SK-N-SH (cell line): ENCODE measurements around the gene NID1. TPM values are rescaled to one million over a fixed set of nuclear protein-coding genes. Genes with fewer than 3 reads are reported as not detected.

Experiments used
- CTCF ChIA-PET: fragments of 300-600, 350-600 bp; formaldehyde crosslinking; extraction: SDS; loops from one replicate; lab custom pipeline; 2021; lab: Yijun Ruan, JAX
- POLR2A ChIA-PET: fragments of 350-600 bp; sonication (Branson Sonifier 250); formaldehyde crosslinking; extraction: SDS; loops from one replicate; lab custom pipeline; 2020; ENCODE audit warnings: antibody characterized with exemption, inconsistent platforms; lab: Yijun Ruan, JAX
- DNase-seq: peaks from one replicate; pipeline ENCODE4 v3.0.0; 2012
- H2AFZ ChIP-seq: fragments of 200-600 bp; sonication (generic); 2 replicates; pipeline ENCODE4 v1.8.1; 2016; ENCODE audit warnings: antibody characterized with exemption, mild to moderate bottlenecking, low read depth
- H3F3A ChIP-seq: fragments of 200-600 bp; sonication (generic); replicated peaks from 2 replicates; pipeline ENCODE3; 2016; ENCODE audit warnings: antibody characterized with exemption, mild to moderate bottlenecking; ENCODE audit not compliant: insufficient read depth
- H3K27ac ChIP-seq, 2 experiments: fragments of 200-500 bp in 1 of 2; fragments of 200-600 bp in 1 of 2; sonication (Bioruptor generic) in 1 of 2; sonication (generic), shearing (Covaris generic) in 1 of 2; 2 replicates each; pipeline versions ENCODE4 v1.5.1 to v1.6.1; 2014 to 2016; ENCODE audit warnings: low read depth in 2 of 2, inconsistent platforms in 1 of 2, low read length in 1 of 2, mild to moderate bottlenecking in 1 of 2, mixed read lengths in 1 of 2
- H3K27me3 ChIP-seq: fragments of 200-600 bp; sonication (generic), shearing (Covaris generic); 2 replicates; pipeline ENCODE4 v1.6.1; 2016; ENCODE audit warnings: mixed run types; ENCODE audit not compliant: insufficient read depth
- H3K36me3 ChIP-seq, 2 experiments: fragments of 200-500 bp in 1 of 2; fragments of 200-600 bp in 1 of 2; sonication (Bioruptor generic) in 1 of 2; sonication (generic) in 1 of 2; replicated peaks in 1 of 2; 2 replicates each; pipeline versions ENCODE3 to v1.5.1; 2014 to 2016; ENCODE audit warnings: low read length in 1 of 2, mild to moderate bottlenecking in 1 of 2; ENCODE audit not compliant: insufficient read depth in 2 of 2, control insufficient read depth in 1 of 2
- H3K4me1 ChIP-seq, 2 experiments: fragments of 200-500 bp in 1 of 2; fragments of 200-600 bp in 1 of 2; sonication (Bioruptor generic) in 1 of 2; sonication (generic), shearing (Covaris generic) in 1 of 2; 2 replicates each; pipeline versions ENCODE4 v1.5.1 to v1.6.1; 2014 to 2016; ENCODE audit warnings: low read depth in 1 of 2, low read length in 1 of 2, mixed run types in 1 of 2; ENCODE audit not compliant: insufficient read depth in 2 of 2, control insufficient read depth in 1 of 2
- H3K4me2 ChIP-seq: fragments of 200-600 bp; sonication (generic), shearing (Covaris generic); 2 replicates; pipeline ENCODE4 v1.6.1; 2017; ENCODE audit warnings: mixed run types
- H3K4me3 ChIP-seq, 2 experiments: fragments of 200-500 bp in 1 of 2; fragments of 200-600 bp in 1 of 2; sonication (Bioruptor generic) in 1 of 2; sonication (generic), shearing (Covaris generic) in 1 of 2; 2 replicates each; pipeline versions ENCODE4 v1.5.1 to v1.8.1; 2014 to 2016; ENCODE audit warnings: low read depth in 2 of 2, inconsistent platforms in 1 of 2, low read length in 1 of 2, mild to moderate bottlenecking in 1 of 2, mixed read lengths in 1 of 2, moderate library complexity in 1 of 2
- H3K79me2 ChIP-seq: fragments of 200-600 bp; sonication (generic); 2 replicates; pipeline ENCODE4 v1.8.1; 2017; ENCODE audit warnings: mild to moderate bottlenecking; ENCODE audit not compliant: insufficient read depth
- H3K9ac ChIP-seq: fragments of 200-600 bp; sonication (generic); 2 replicates; pipeline ENCODE4 v1.6.1; 2017; ENCODE audit warnings: mixed run types
- H3K9me2 ChIP-seq: fragments of 200-600 bp; sonication (generic); 2 replicates; pipeline ENCODE4 v1.6.1; 2017; ENCODE audit warnings: mixed run types
- H3K9me3 ChIP-seq: fragments of 200-600 bp; sonication (generic); 2 replicates; pipeline ENCODE4 v1.6.1; 2017; ENCODE audit warnings: mixed run types, mild to moderate bottlenecking, moderate library complexity
- H4K20me1 ChIP-seq: fragments of 200-600 bp; sonication (generic); 2 replicates; pipeline ENCODE4 v1.6.1; 2017; ENCODE audit warnings: mild to moderate bottlenecking, mixed run types; ENCODE audit not compliant: insufficient read depth
- CTCF ChIP-seq: fragments of 200-600 bp; sonication (generic); IDR thresholded peaks from 2 replicates; pipeline ENCODE4 v1.6.1; 2017; ENCODE audit warnings: antibody characterized with exemption, mild to moderate bottlenecking, moderate library complexity
- EZH2phosphoT487 ChIP-seq: fragments of 200-600 bp; sonication (generic); IDR thresholded peaks from 2 replicates; pipeline ENCODE4 v1.6.1; 2017; ENCODE audit warnings: low read depth, mixed run types, mild to moderate bottlenecking, antibody characterized with exemption, moderate library complexity, borderline replicate concordance
- FOXJ3 ChIP-seq: sonication (generic); formaldehyde crosslinking; IDR thresholded peaks from 2 replicates; pipeline ENCODE4 v1.5.1; 2020; ENCODE audit warnings: mild to moderate bottlenecking, missing genetic modification reagents
- GABPA ChIP-seq: IDR thresholded peaks from 2 replicates; pipeline ENCODE4 v1.4.0; 2012; ENCODE audit warnings: low read depth, mild to moderate bottlenecking
- GATA2 ChIP-seq: sonication (generic); formaldehyde crosslinking; IDR thresholded peaks from 2 replicates; pipeline ENCODE4 v1.5.0; 2020; ENCODE audit warnings: mild to moderate bottlenecking, missing genetic modification reagents
- MAX ChIP-seq: IDR thresholded peaks from 2 replicates; pipeline ENCODE4 v1.4.0; 2012; ENCODE audit warnings: low read depth
- MEF2A ChIP-seq: IDR thresholded peaks from 2 replicates; pipeline ENCODE4 v1.4.0; 2012; ENCODE audit warnings: low read depth, borderline replicate concordance
- NRF1 ChIP-seq: IDR thresholded peaks from 2 replicates; pipeline ENCODE4 v1.6.1; 2012; ENCODE audit warnings: low read depth, mild to moderate bottlenecking, low read length
- POLR2AphosphoS5 ChIP-seq: IDR thresholded peaks from 2 replicates; pipeline ENCODE4 v1.6.1; 2012; ENCODE audit warnings: low read depth, low read length
- RAD21 ChIP-seq: IDR thresholded peaks from 2 replicates; pipeline ENCODE4 v1.6.1; 2012; ENCODE audit warnings: mild to moderate bottlenecking, low read length
- REST ChIP-seq: IDR thresholded peaks from 2 replicates; pipeline ENCODE4 v1.6.1; 2012; ENCODE audit warnings: mild to moderate bottlenecking, low read depth, low read length, moderate library complexity
- RFX5 ChIP-seq: IDR thresholded peaks from 2 replicates; pipeline ENCODE4 v1.6.1; 2012; ENCODE audit warnings: mild to moderate bottlenecking, improper control_type of control experiment, low read length
- SIN3A ChIP-seq: IDR thresholded peaks from 2 replicates; pipeline ENCODE4 v1.6.1; 2012; ENCODE audit warnings: low read depth, mild to moderate bottlenecking, low read length, moderate library complexity, borderline replicate concordance
- SMC3 ChIP-seq: IDR thresholded peaks from 2 replicates; pipeline ENCODE4 v1.6.1; 2012; ENCODE audit warnings: low read depth, low read length, improper control_type of control experiment
- TEAD4 ChIP-seq: IDR thresholded peaks from 2 replicates; pipeline ENCODE4 v1.4.0; 2012; ENCODE audit warnings: mild to moderate bottlenecking, borderline replicate concordance; ENCODE audit not compliant: insufficient read depth
- USF1 ChIP-seq: IDR thresholded peaks from 2 replicates; pipeline ENCODE4 v1.4.0; 2012; ENCODE audit warnings: low read depth, borderline replicate concordance
- USF2 ChIP-seq: fragments of 150-350 bp; IDR thresholded peaks from 2 replicates; pipeline ENCODE4 v1.6.1; 2017; ENCODE audit warnings: antibody characterized with exemption, low read length, low read depth, borderline replicate concordance
- WGBS: methylation state at CpG from one replicate; pipeline ENCODE4 v1.1.6; 2017; ENCODE audit warnings: low lambda C conversion rate; 5-methylcytosine and 5-hydroxymethylcytosine counted together
- polyA plus RNA-seq, 3 experiments: library from polyadenylated mRNA; depleted of rRNA; stranded (reverse); fragments of >200 nt; gene quantifications; 2 replicates each; pipeline ENCODE4 v1.2.3, GENCODE V29; 2012

NID1 gene
- polyA plus RNA-seq, 1 of the 3 experiments (the other 2 are of a cell fraction), result 74.3 TPM

- Histone ChIP-seq H3F3A (peaks cover 6% of the 10 kb centered on the region), H3K27me3 (no peaks in the 10 kb centered on the region), H2AFZ (no peak overlapping the region), H3K79me2 (no peaks in the 10 kb centered on the region), H3K9me2 (no peaks in the 10 kb centered on the region), H3K36me3 (peaks cover 0 to 15% of the 10 kb centered on the region in 2 experiments), H3K4me3 (no peak overlapping the region), H4K20me1 (no peaks in the 10 kb centered on the region), H3K9me3 (no peaks in the 10 kb centered on the region), H3K4me2 (no peak overlapping the region), H3K27ac (no peak overlapping the region), H3K4me1 (peaks cover 0 to 6% of the 10 kb centered on the region in 2 experiments; a peak in 1 of 4 replicates), H3K9ac (no peak overlapping the region)
- POLR2A ChIA-PET, result no interaction called here
- DNase-seq, result no peak
- CTCF ChIA-PET, result no interaction called here
- no peak for TF ChIP-seq USF1
- no peak for TF ChIP-seq SMC3
- no peak for TF ChIP-seq GATA2
- TF ChIP-seq USF2, result no peak
- no peak for TF ChIP-seq CTCF
- 93% methylated on average over 5 of the region's 5 CpGs for WGBS
Measured at GRCh38 chr1:235997049-235997448, 67.8 kb downstream of the NID1 start.

- Histone ChIP-seq H3K9me2 (no peaks in the 10 kb centered on the region), H3K4me2 (no peak overlapping the region), H3K4me3 (no peak overlapping the region), H3K36me3 (peaks cover 0 to 18% of the 10 kb centered on the region in 2 experiments), H3K4me1 (peaks cover 0 to 6% of the 10 kb centered on the region in 2 experiments; a peak in 1 of 4 replicates), H4K20me1 (no peaks in the 10 kb centered on the region), H3K79me2 (no peaks in the 10 kb centered on the region), H2AFZ (no peak overlapping the region), H3F3A (peaks cover 6% of the 10 kb centered on the region), H3K9me3 (no peaks in the 10 kb centered on the region), H3K27me3 (no peaks in the 10 kb centered on the region), H3K27ac (no peak overlapping the region), H3K9ac (no peak overlapping the region)
- CTCF ChIA-PET, result no interaction called here
- no peak for DNase-seq
- POLR2A ChIA-PET, result no interaction called here
- WGBS, result 89% methylated on average over 4 of the region's 4 CpGs
- no peak for TF ChIP-seq GATA2
- no peak for TF ChIP-seq FOXJ3
- TF ChIP-seq EZH2phosphoT487, result no peak
- TF ChIP-seq NRF1, result no peak
- TF ChIP-seq TEAD4, result no peak
- TF ChIP-seq MEF2A, result no peak
- no peak for TF ChIP-seq RFX5
- TF ChIP-seq REST, result no peak
- TF ChIP-seq MAX, result no peak
- no peak for TF ChIP-seq GABPA
- no peak for TF ChIP-seq POLR2AphosphoS5
- no peak for TF ChIP-seq RAD21
- TF ChIP-seq SIN3A, result no peak
Measured at GRCh38 chr1:235996048-235996785, 68.7 kb downstream of the NID1 start.
